GM18517 (cell line): ENCODE results near the gene KIRREL2.

Source experiments
- ATAC-seq: cut with Tn5 transposase; IDR thresholded peaks from one replicate; pipeline ENCODE4 v1.9.1; 2021; ENCODE audit warnings: mild to moderate bottlenecking, moderate library complexity; ENCODE audit not compliant: unreplicated experiment

KIRREL2 gene

DNA sequence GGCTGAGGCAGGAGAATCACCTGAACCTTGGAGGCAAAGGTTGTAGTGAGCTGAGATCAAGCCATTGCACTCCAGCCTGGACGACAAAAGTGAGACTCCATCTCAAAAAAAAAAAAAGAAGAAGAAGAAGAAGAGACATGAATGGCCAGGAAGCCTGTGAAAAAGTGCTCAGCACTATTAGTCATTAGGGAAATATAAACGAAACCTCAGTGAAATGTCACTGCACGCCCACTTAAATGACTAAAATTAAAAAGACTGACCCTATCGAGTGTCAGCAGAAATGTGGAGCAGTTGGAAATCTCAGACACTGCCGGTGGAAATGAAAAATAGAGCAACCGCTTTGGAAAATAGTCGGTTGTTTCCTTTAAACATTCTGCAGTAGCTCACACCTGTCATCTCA lies 56.9 kb downstream of the KIRREL2 start:
- no peak for ATAC-seq

- ATAC-seq, result no peak
Measured at GRCh38 chr19:35915443-35915842, 58.7 kb downstream of the KIRREL2 start.
